Keratinocyte (primary cell): ENCODE measurements around the gene MDGA2. TPM values are rescaled to one million over a fixed set of nuclear protein-coding genes. Genes with fewer than 3 reads are reported as not detected.

Source experiments
- DNase-seq: peaks from one replicate; pipeline ENCODE4 v3.0.0-alpha.2; 2011; ENCODE audit warnings: low read depth, missing footprints, low spot score
- FAIRE-seq: peaks from 2 replicates; lab custom pipeline; 2011; peaks lifted over from hg19 to GRCh38; lab: Jason Lieb, UNC
- H2AFZ ChIP-seq: 2 replicates; pipeline ENCODE4 v1.6.0; 2012; ENCODE audit warnings: low read length, control low read depth, inconsistent platforms; ENCODE audit not compliant: control insufficient read depth
- H3K27ac ChIP-seq: 2 replicates; pipeline ENCODE4 v1.5.1; 2011; ENCODE audit warnings: low read length; ENCODE audit not compliant: control insufficient read depth, insufficient read depth
- H3K27me3 ChIP-seq: 3 replicates; pipeline ENCODE4 v1.6.0; 2011; ENCODE audit warnings: low read length; ENCODE audit not compliant: control insufficient read depth, insufficient read depth; ENCODE audit errors: extremely low read depth
- H3K36me3 ChIP-seq, 2 experiments: 2 replicates in 1 of 2; 3 replicates in 1 of 2; pipeline ENCODE4 v1.5.1; 2011; ENCODE audit warnings: low read length in 2 of 2, mild to moderate bottlenecking in 1 of 2; ENCODE audit not compliant: control insufficient read depth in 2 of 2, insufficient read depth in 2 of 2; ENCODE audit errors: extremely low read depth in 1 of 2
- H3K4me1 ChIP-seq: 3 replicates; pipeline ENCODE4 v1.5.1; 2011; ENCODE audit warnings: low read length; ENCODE audit not compliant: control insufficient read depth, insufficient read depth; ENCODE audit errors: extremely low read depth
- H3K4me2 ChIP-seq: 3 replicates; pipeline ENCODE4 v1.6.0; 2011; ENCODE audit warnings: low read depth, low read length; ENCODE audit not compliant: control insufficient read depth, insufficient read depth; ENCODE audit errors: extremely low read depth
- H3K4me3 ChIP-seq, 3 experiments: fragments of 200-600 bp in 1 of 3; sonication (generic) in 1 of 3; 2 replicates in 2 of 3; 3 replicates in 1 of 3; pipeline ENCODE4 v1.5.1; 2011 to 2016; ENCODE audit warnings: low read length in 3 of 3, mild to moderate bottlenecking in 3 of 3, control low read depth in 2 of 3, inconsistent platforms in 1 of 3, low read depth in 1 of 3, mixed read lengths in 1 of 3, mixed run types in 1 of 3, moderate library complexity in 1 of 3; ENCODE audit not compliant: control insufficient read depth in 2 of 3, insufficient read depth in 2 of 3; ENCODE audit errors: extremely low read depth in 1 of 3
- H3K79me2 ChIP-seq: 2 replicates; pipeline ENCODE4 v1.6.0; 2012; ENCODE audit warnings: low read length; ENCODE audit not compliant: control insufficient read depth, insufficient read depth
- H3K9ac ChIP-seq: 3 replicates; pipeline ENCODE4 v1.6.0; 2011; ENCODE audit warnings: low read length; ENCODE audit not compliant: control insufficient read depth, insufficient read depth; ENCODE audit errors: extremely low read depth
- H3K9me1 ChIP-seq: 3 replicates; pipeline ENCODE4 v1.6.0; 2011; ENCODE audit warnings: low read length; ENCODE audit not compliant: control insufficient read depth, insufficient read depth; ENCODE audit errors: extremely low read depth
- H3K9me3 ChIP-seq: 2 replicates; pipeline ENCODE4 v1.5.1; 2012; ENCODE audit warnings: low read depth, low read length; ENCODE audit not compliant: control insufficient read depth
- H4K20me1 ChIP-seq: 3 replicates; pipeline ENCODE4 v1.6.0; 2011; ENCODE audit warnings: low read length; ENCODE audit not compliant: control insufficient read depth, insufficient read depth; ENCODE audit errors: extremely low read depth
- CTCF ChIP-seq, 3 experiments: IDR thresholded peaks in 1 of 3; conservative IDR thresholded peaks in 1 of 3; optimal IDR thresholded peaks in 1 of 3; 2 replicates in 2 of 3; 3 replicates in 1 of 3; pipeline versions ENCODE3 to v1.5.1; 2011; ENCODE audit warnings: low read length in 3 of 3, mild to moderate bottlenecking in 3 of 3, moderate library complexity in 2 of 3, control low read depth in 1 of 3, inconsistent platforms in 1 of 3; ENCODE audit not compliant: insufficient read depth in 2 of 3; ENCODE audit errors: extremely low read depth in 1 of 3
- EZH2 ChIP-seq: IDR thresholded peaks from one replicate; pipeline ENCODE4 v1.6.1; 2012; ENCODE audit warnings: inconsistent platforms, mild to moderate bottlenecking, low read length, moderate library complexity
- dilution Hi-C: fragments of 300-500 bp; cut with MboI; formaldehyde crosslinking; loops from one replicate; pipeline ENCODE4 v1.7.0; 2020; ENCODE audit warnings: low sequenced_read_pairs; ENCODE audit not compliant: extremely low pct_ligation_motif_present
- polyA plus RNA-seq, 5 experiments: library from polyadenylated mRNA; depleted of rRNA in 3 of 5; stranded (reverse) in 3 of 5; stranded (forward) in 1 of 5; unstranded in 1 of 5; fragments of >200 nt; gene quantifications; 1 replicate in 1 of 5; 2 replicates in 3 of 5; 3 replicates in 1 of 5; pipeline versions ENCODE4 v1.2.1 to v1.2.3, GENCODE V29; 2011 to 2012; ENCODE audit warnings: missing spikeins in 2 of 5, low read depth in 1 of 5, low replicate concordance in 1 of 5

The MDGA2 gene
- polyA plus RNA-seq, 1 donor (not counting 4 experiments of a cell fraction or from before 2014, with no cell fraction given): not detected

- Histone ChIP-seq H3K79me2 (no peaks in the 10 kb centered on the region), H3K9me3 (no peaks in the 10 kb centered on the region), H3K4me3 (no peak overlapping the region), H2AFZ (no peak overlapping the region), H3K4me2 (no peak overlapping the region), H3K9me1 (no peaks in the 10 kb centered on the region), H4K20me1 (no peaks in the 10 kb centered on the region), H3K36me3 (no peaks in the 10 kb centered on the region), H3K27me3 (no peaks in the 10 kb centered on the region), H3K27ac (no peak overlapping the region), H3K4me1 (peaks cover 6% of the 10 kb centered on the region), H3K9ac (no peak overlapping the region)
- no peak for DNase-seq
- TF ChIP-seq EZH2 (no peak), CTCF (optimal IDR thresholded peaks at IDR 0.05 in 1 of 3, IDR thresholded peaks at IDR 0.05 in 1 of 3, conservative IDR thresholded peaks at IDR 0.05 in 1 of 3; ENCODE audit: extremely low read depth in 1 of 3, insufficient read depth in 2 of 3, low read length in 3 of 3) (no peak)
- no peak for FAIRE-seq
- dilution Hi-C loops: no loop called here
These were observed 410.6 kb downstream of the MDGA2 start for GRCh38 chr14:47264842-47265241.

- no peaks in the 10 kb centered on the region for H3K9me1 ChIP-seq
- H3K27me3 ChIP-seq: no peaks in the 10 kb centered on the region
- peaks cover 6% of the 10 kb centered on the region for H3K4me1 ChIP-seq
- H2AFZ ChIP-seq: no peak overlapping the region
- H3K4me3 ChIP-seq: no peak overlapping the region
- dilution Hi-C loops: no loop called here
- no peaks in the 10 kb centered on the region for H4K20me1 ChIP-seq
- FAIRE-seq: no peak
- H3K79me2 ChIP-seq: no peaks in the 10 kb centered on the region
- no peak overlapping the region for H3K4me2 ChIP-seq
- H3K36me3 ChIP-seq: no peaks in the 10 kb centered on the region
- no peak overlapping the region for H3K27ac ChIP-seq
- no peak for DNase-seq
- no peak for TF ChIP-seq EZH2
- no peak for TF ChIP-seq CTCF (optimal IDR thresholded peaks at IDR 0.05 in 1 of 3, IDR thresholded peaks at IDR 0.05 in 1 of 3, conservative IDR thresholded peaks at IDR 0.05 in 1 of 3; ENCODE audit: extremely low read depth in 1 of 3, insufficient read depth in 2 of 3, low read length in 3 of 3)
- H3K9ac ChIP-seq: no peak overlapping the region
- no peaks in the 10 kb centered on the region for H3K9me3 ChIP-seq
These were observed 412.6 kb downstream of the MDGA2 start for GRCh38 chr14:47262801-47263200.
